Stimulated activated CD4-positive, alpha-beta T cell treated with anti-CD3 and anti-CD28 coated beads, TNF-alpha, amount 100 ng/mL, for 48 hours (primary cell): ENCODE data around the gene MVB12B.

Experiments
- DNase-seq, 3 donors: peaks; one replicate each; pipeline ENCODE4 v3.0.0-alpha.2; 2020; ENCODE audit warnings: low read depth in 3 of 3

MVB12B gene

GRCh38 chr9:126363250-126363649 is 36.6 kb downstream of the MVB12B start:
- no peak for DNase-seq

GRCh38 chr9:126363847-126364671 is 37.4 kb downstream of the MVB12B start:
- DNase-seq, result no peak

- no peak for DNase-seq
Measured at GRCh38 chr9:126365780-126366179, 39.2 kb downstream of the MVB12B start.

- DNase-seq, result no peak
Measured at GRCh38 chr9:126366366-126367011, 39.9 kb downstream of the MVB12B start.

GRCh38 chr9:126367139-126367538 is 40.5 kb downstream of the MVB12B start:
- no peak for DNase-seq

GRCh38 chr9:126367616-126368015 is 41.0 kb downstream of the MVB12B start:
- no peak for DNase-seq

GRCh38 chr9:126368020-126368419 is 41.4 kb downstream of the MVB12B start:
- no peak for DNase-seq

- DNase-seq, result no peak
Measured at GRCh38 chr9:126371007-126371870, 44.6 kb downstream of the MVB12B start.

GRCh38 chr9:126372716-126373115 is 46.1 kb downstream of the MVB12B start:
- no peak for DNase-seq

- no peak for DNase-seq
Measured at GRCh38 chr9:126373241-126373640, 46.6 kb downstream of the MVB12B start.

- DNase-seq, result no peak
Measured at GRCh38 chr9:126374366-126374781, 47.7 kb downstream of the MVB12B start.

GRCh38 chr9:126375386-126375785 is 48.8 kb downstream of the MVB12B start:
- no peak for DNase-seq

- no peak for DNase-seq
Measured at GRCh38 chr9:126376311-126377175, 49.9 kb downstream of the MVB12B start.

- DNase-seq, result no peak
Measured at GRCh38 chr9:126377176-126377509, 50.5 kb downstream of the MVB12B start.

GRCh38 chr9:126377536-126377935 is 50.9 kb downstream of the MVB12B start:
- DNase-seq, result no peak

GRCh38 chr9:126378761-126379160 is 52.1 kb downstream of the MVB12B start:
- DNase-seq, result no peak

GRCh38 chr9:126379661-126380360 is 53.2 kb downstream of the MVB12B start:
- no peak for DNase-seq

- DNase-seq, result no peak
Measured at GRCh38 chr9:126380447-126380846, 53.8 kb downstream of the MVB12B start.

GRCh38 chr9:126381195-126381594 is 54.6 kb downstream of the MVB12B start:
- DNase-seq, result no peak

GRCh38 chr9:126383406-126384046 is 56.9 kb downstream of the MVB12B start:
- no peak for DNase-seq
